DOHH2 (cell line): ENCODE measurements around the gene LRRC10B.

ENCODE experiments used
- CTCF ChIP-seq: fragments of 200-600 bp; sonication (generic); IDR thresholded peaks from one replicate; pipeline ENCODE4 v1.5.1; 2014; ENCODE audit warnings: antibody characterized with exemption, mild to moderate bottlenecking, low read depth, low read length; ENCODE audit not compliant: poor library complexity, severe bottlenecking
- EZH2phosphoT487 ChIP-seq: fragments of 200-600 bp; sonication (generic); IDR thresholded peaks from 2 replicates; pipeline ENCODE4 v1.6.1; 2017; ENCODE audit warnings: borderline replicate concordance, mild to moderate bottlenecking, antibody characterized with exemption, low read length, moderate library complexity, mixed read lengths

GRCh38 chr11:61526229-61526628 is 17.7 kb downstream of the LRRC10B start:
- no peak for TF ChIP-seq CTCF
- no peak for TF ChIP-seq EZH2phosphoT487
